ENCODE results near the gene WIPF3. TPM values are rescaled to one million over a fixed set of nuclear protein-coding genes. Genes with fewer than 3 reads are reported as not detected.
A peak's percentile ranks its signal among the peaks of the same experiment; 100 is the strongest.

The WIPF3 gene
- total and polyA plus RNA-seq, 8 donors, result 0.50 to 1.7 (median 1.0) TPM; not detected in 1

DNA sequence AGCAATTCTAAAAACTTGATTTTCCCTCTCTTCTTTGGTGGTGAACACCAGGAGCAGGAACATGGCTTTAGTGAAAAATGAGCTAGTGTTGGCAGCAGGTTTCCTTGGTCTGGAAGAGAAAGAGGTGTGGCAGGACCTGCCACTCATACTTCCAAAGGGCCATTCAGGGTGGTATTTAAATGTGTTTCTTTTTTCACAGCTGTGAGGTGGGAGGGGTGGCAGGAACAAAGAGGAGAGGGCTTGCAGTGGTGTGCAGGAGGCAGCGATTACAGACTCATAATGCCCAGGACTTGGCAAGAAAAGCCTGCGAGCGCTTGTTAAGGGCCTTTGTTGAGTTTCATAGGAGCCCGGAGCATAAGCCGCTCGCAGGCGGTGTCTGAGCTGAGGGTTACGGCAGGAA, 36.8 kb downstream of the WIPF3 start:
- Histone ChIP-seq H3K27me3 (peaks cover 5 to 19% of the 10 kb centered on the region in 2 donors), H3K4me3 (no peak overlapping the region), H3K36me3 (no peaks in the 10 kb centered on the region), H3K4me1 (no peaks in the 10 kb centered on the region), H3K9me3 (no peaks in the 10 kb centered on the region), H3K27ac (no peak overlapping the region)
- DNase-seq, result peak in 1 of 4 donors; percentile 27
- intact Hi-C loops (cut with DNase I), result no loop called here
- ATAC-seq, result peak; percentile 44
- TF ChIP-seq, protein P1, sequence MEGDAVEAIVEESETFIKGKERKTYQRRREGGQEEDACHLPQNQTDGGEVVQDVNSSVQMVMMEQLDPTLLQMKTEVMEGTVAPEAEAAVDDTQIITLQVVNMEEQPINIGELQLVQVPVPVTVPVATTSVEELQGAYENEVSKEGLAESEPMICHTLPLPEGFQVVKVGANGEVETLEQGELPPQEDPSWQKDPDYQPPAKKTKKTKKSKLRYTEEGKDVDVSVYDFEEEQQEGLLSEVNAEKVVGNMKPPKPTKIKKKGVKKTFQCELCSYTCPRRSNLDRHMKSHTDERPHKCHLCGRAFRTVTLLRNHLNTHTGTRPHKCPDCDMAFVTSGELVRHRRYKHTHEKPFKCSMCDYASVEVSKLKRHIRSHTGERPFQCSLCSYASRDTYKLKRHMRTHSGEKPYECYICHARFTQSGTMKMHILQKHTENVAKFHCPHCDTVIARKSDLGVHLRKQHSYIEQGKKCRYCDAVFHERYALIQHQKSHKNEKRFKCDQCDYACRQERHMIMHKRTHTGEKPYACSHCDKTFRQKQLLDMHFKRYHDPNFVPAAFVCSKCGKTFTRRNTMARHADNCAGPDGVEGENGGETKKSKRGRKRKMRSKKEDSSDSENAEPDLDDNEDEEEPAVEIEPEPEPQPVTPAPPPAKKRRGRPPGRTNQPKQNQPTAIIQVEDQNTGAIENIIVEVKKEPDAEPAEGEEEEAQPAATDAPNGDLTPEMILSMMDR (IDR thresholded peaks at IDR 0.05), result no peak

DNA sequence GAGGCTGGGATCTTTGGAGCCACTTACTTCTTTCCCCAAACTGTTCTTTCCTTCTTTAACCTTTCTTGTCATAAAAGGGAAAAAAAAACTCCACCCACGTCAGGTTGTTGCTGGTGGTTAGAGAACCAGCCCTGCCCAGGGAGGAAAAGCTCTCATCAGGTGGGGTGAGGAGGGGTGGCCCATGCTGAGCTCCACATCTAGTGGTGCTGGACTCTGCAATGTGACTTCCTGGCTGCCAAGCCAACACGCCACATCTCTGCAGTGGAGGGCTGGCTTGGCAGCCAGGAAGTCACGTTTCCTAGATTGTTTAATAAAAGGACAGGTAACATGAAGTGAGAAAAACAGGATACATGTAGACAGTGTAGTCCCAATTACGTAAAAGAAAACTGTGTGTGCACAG, 37.4 kb downstream of the WIPF3 start:
- Histone ChIP-seq H3K4me1 (no peaks in the 10 kb centered on the region), H3K27me3 (peaks cover 5 to 18% of the 10 kb centered on the region in 2 donors), H3K9me3 (no peaks in the 10 kb centered on the region), H3K27ac (no peak overlapping the region), H3K36me3 (no peaks in the 10 kb centered on the region), H3K4me3 (no peak overlapping the region)
- ATAC-seq, result peak; percentile 57
- intact Hi-C loops (cut with DNase I), result no loop called here
- no peak for DNase-seq
- TF ChIP-seq, protein P1 (IDR thresholded peaks at IDR 0.05), result no peak

DNA sequence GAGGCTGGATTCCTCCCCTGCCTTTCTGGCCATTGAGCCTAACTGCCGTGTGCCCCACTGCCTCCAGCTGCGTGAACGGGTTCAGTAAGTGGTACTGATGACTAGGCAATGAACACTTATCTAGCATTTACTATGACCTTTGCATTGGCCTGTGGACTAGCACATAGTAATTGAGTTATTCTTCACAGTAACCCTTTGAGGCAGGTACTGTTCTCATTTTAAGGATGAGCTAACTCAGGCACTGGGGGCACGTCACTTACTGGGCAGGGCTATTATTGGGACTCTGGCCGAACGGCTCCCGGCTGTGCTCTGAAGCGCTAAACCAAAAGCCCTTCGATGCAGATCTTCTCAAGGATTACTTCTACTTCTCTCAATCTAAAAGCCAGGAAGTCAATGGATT, 38.3 kb downstream of the WIPF3 start:
- intact Hi-C loops (cut with DNase I), result no loop called here
- no peak for DNase-seq
- H3K4me3 ChIP-seq, result no peak overlapping the region
- no peaks in the 10 kb centered on the region for H3K9me3 ChIP-seq
- no peak for ATAC-seq
- H3K27ac ChIP-seq, result no peak overlapping the region
- no peaks in the 10 kb centered on the region for H3K4me1 ChIP-seq
- no peaks in the 10 kb centered on the region for H3K36me3 ChIP-seq
- TF ChIP-seq, protein P1 (IDR thresholded peaks at IDR 0.05), result no peak
- peaks cover 5 to 18% of the 10 kb centered on the region in 2 donors for H3K27me3 ChIP-seq

DNA sequence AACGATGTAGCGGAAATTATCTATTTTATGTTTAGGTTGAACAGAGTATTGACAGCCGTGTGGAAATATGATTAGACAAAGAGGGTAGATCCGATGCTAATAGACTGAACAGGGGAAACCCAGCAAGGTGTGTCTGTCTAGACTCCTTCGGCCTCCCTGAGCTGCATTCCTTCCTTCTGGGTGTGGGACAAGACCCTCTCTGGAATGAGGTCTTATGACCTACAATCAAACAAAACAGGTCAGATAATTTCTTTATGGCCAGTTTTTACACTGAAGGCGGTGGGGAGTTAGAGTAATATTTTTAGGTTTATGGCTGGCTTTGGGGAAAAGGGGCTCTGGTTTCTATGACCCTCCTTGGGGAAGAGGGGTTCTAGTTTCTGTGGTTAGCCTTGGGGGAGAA, 41.2 kb downstream of the WIPF3 start:
- DNase-seq (no peak), ATAC-seq (no peak)
- H3K27ac ChIP-seq, result no peak overlapping the region
- H3K9me3 ChIP-seq, result no peaks in the 10 kb centered on the region
- TF ChIP-seq, protein P1 (IDR thresholded peaks at IDR 0.05), result no peak
- no peak overlapping the region for H3K4me3 ChIP-seq
- no peaks in the 10 kb centered on the region for H3K4me1 ChIP-seq
- no peaks in the 10 kb centered on the region for H3K36me3 ChIP-seq
- peaks cover 5 to 15% of the 10 kb centered on the region in 2 donors for H3K27me3 ChIP-seq
- intact Hi-C loops (cut with DNase I), result no loop called here

DNA sequence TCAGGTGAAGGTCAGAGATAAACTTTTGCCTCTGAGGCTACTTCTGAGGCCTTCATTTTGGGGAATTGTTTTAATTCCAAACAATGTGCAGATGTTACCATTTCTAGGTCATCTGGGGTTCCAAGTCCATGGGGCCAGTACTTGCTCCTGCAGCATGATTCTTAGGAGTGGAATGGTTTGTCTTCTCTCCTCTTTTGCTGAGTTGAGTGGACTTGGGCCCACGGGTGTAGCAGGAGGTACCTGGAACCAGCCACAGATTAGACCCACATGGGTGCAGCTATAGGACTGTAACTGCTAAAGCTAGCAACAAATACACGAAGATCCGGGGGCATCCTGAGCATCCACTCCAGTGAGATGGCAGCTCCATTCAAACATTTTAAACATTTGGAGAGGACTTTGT, 41.6 kb downstream of the WIPF3 start:
- H3K4me1 ChIP-seq, result no peaks in the 10 kb centered on the region
- peaks cover 5 to 11% of the 10 kb centered on the region in 2 donors for H3K27me3 ChIP-seq
- intact Hi-C loops (cut with DNase I), result no loop called here
- H3K36me3 ChIP-seq, result no peaks in the 10 kb centered on the region
- H3K27ac ChIP-seq, result no peak overlapping the region
- TF ChIP-seq, protein P1 (IDR thresholded peaks at IDR 0.05), result no peak
- DNase-seq, result no peak
- ATAC-seq, result no peak
- no peaks in the 10 kb centered on the region for H3K9me3 ChIP-seq
- no peak overlapping the region for H3K4me3 ChIP-seq
